Mesenteric fat pad (tissue), 1 donor: Measurements from ENCODE around the gene F8A1. TPM values are rescaled to one million over a fixed set of nuclear protein-coding genes. Genes with fewer than 3 reads are reported as not detected.
"Not testable (repeated sequence)": the region's sequence is repeated elsewhere in the genome, so short reads cannot be mapped to it uniquely, and the experiment has no call there.

Source experiments
- DNase-seq: peaks from one replicate; pipeline ENCODE4 v3.0.0-alpha.2; 2020; ENCODE audit warnings: low spot score
- long read RNA-seq: library from polyadenylated mRNA; unstranded; transcript quantifications from one replicate; pipeline ENCODE4 v2.0.0, GENCODE V29; 2020
- total RNA-seq: library from RNA; stranded (reverse); fragmentation: NEBNext Ultra II Directional; extraction: Animal tissue kit (Norgen Biotek cat#: 25700); gene quantifications from one replicate; pipeline ENCODE4 v1.2.1, GENCODE V29; 2021
- donor health status: DM: yes; HTN: yes; CAD: no.

Gene F8A1
- total RNA-seq: 32.8 TPM
- long read RNA-seq, partial matches to known transcripts: 0 of 2 reads
- long read RNA-seq, other reads (novel, unspliced or antisense): 0 of 2 reads

- DNase-seq: not testable (repeated sequence)
Measured at GRCh38 chrX:154886069-154886788, at the start of gene F8A1. TSS of gene F8A1 (plus strand) at chrX:154886355. CDS start at chrX:154886375, 20 bp downstream.

GRCh38 chrX:154840856-154841255 lies 45.3 kb upstream of the F8A1 start:
- no peak for DNase-seq

- DNase-seq: no peak
Measured at GRCh38 chrX:154850957-154851611, 35.1 kb upstream of the F8A1 start.

- no peak for DNase-seq
Measured at GRCh38 chrX:154855256-154855655, 30.9 kb upstream of the F8A1 start.

GRCh38 chrX:154868522-154868921 lies 17.6 kb upstream of the F8A1 start:
- not testable (repeated sequence) for DNase-seq

GRCh38 chrX:154873329-154873728 lies 12.8 kb upstream of the F8A1 start:
- DNase-seq: no peak

GRCh38 chrX:154884069-154884468 lies 2.1 kb upstream of the F8A1 start:
- not testable (repeated sequence) for DNase-seq

GRCh38 chrX:154885057-154885456 lies 1.1 kb upstream of the F8A1 start:
- DNase-seq: not testable (repeated sequence)

- DNase-seq: not testable (repeated sequence)
Measured at GRCh38 chrX:154885549-154885948, 606 bp upstream of the F8A1 start.

- DNase-seq: not testable (repeated sequence)
Measured at GRCh38 chrX:154886789-154887221, 650 bp downstream of the F8A1 start.

- no peak for DNase-seq
Measured at GRCh38 chrX:154890990-154891639, 5.0 kb downstream of the F8A1 start.

GRCh38 chrX:154892296-154892695 lies 6.1 kb downstream of the F8A1 start:
- DNase-seq: no peak

- no peak for DNase-seq
Measured at GRCh38 chrX:154900323-154900722, 14.2 kb downstream of the F8A1 start.

GRCh38 chrX:154902408-154902807 lies 16.3 kb downstream of the F8A1 start:
- DNase-seq: no peak

- DNase-seq: no peak
Measured at GRCh38 chrX:154908821-154909220, 22.7 kb downstream of the F8A1 start.

GRCh38 chrX:154910048-154910447 lies 23.9 kb downstream of the F8A1 start:
- not testable (repeated sequence) for DNase-seq

- DNase-seq: not testable (repeated sequence)
Measured at GRCh38 chrX:154910528-154910927, 24.4 kb downstream of the F8A1 start.

GRCh38 chrX:154914052-154914451 lies 27.9 kb downstream of the F8A1 start:
- no peak for DNase-seq

- no peak for DNase-seq
Measured at GRCh38 chrX:154918060-154918483, 31.9 kb downstream of the F8A1 start.

GRCh38 chrX:154924771-154925170 lies 38.6 kb downstream of the F8A1 start:
- DNase-seq: not testable (repeated sequence)
